HUDEP-2 (cell line): ENCODE data around the gene PRKACA.
A peak's percentile ranks its signal among the peaks of the same experiment; 100 is the strongest.

ENCODE experiments used
- DNase-seq, 76 experiments: peaks; one replicate each; lab custom pipeline; 2025; ENCODE audit not compliant: unreplicated experiment in 76 of 76; lab: John Stamatoyannopoulos, UW

PRKACA gene

DNA sequence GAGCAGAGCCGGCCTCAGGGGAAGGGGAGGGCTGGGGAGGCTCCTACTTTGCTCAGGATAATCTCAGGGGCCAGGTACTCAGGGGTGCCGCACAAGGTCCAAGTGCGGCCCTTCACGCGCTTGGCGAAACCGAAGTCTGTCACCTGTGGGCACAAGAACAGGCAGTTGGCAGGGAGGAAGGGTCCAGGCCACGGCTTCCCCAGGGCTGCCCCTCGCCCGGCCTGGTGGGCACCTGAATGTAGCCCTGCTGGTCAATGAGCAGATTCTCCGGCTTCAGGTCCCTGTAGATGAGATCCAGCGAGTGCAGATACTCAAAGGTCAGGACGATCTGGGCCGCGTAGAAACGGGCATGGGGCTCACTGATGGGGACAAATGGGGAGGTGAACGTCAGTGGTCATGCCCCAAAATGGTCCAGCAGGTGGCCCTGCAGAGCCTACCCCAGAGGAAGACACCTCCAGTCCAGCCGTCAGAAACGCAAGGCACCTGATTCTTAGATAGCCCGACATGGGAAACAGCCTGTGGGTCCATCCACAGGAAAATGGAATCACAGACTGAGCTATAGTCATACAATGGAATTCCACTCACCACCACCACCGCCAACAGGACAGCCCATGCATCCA is 19.9 kb downstream of the PRKACA start:
- DNase-seq = peak in 3 of 76 experiments; percentile 8 to 25 (median 11)

DNA sequence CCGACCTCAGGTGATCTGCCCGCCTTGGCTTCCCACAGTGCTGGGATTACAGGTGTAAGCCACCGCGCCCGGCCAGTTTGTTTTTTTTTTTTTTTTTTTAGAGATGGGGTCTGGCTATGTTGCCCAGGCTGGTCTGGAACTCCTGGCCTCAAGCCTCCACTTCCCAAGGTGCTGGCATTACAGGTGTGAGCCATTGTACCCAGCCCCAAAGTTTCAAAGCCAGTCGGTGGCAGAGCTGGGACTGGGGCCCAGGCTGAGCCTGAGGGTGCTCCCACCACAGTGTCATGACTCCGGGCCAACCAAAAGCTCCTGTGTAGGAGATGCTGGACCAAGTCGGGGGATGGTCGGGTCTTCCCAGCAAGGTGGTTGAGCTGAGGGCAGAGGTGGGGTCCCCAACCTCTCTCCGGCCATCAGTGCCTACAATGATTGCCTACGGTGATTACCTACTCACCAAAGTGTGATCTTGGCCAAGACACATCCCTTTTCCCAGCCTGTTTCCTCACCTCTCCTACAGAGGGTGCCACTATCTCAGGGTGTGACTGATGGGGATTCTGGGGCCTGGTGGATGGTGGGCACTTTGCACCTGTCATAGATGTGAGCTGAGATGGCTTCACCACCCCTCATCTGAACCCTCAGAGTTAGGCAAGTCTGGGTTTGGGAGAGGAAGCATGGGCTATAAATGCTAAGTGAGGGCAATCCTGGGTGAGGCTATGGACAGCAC is 21.1 kb downstream of the PRKACA start:
- no peak for DNase-seq

DNA sequence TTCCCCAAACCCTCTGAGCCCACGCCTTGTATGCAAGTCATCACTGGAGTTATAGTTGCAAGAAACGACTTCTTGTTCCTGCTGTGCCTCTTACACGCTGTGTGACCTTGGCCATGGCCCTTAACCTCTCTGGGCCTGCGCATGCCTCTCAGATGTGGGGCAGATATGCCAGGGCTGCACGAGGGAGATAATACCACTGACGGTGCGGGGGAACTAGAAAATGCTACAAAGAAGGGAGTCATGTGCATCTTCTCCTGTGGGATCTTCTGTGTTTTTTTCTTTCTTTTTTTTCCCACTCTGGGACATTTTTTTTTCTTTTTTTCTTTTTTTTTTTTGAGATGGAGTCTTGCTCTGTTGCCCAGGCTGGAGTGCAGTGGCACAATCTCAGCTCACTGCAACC is 22.7 kb downstream of the PRKACA start:
- DNase-seq = peak in 65 of 76 experiments; percentile 17 to 85 (median 55)

DNA sequence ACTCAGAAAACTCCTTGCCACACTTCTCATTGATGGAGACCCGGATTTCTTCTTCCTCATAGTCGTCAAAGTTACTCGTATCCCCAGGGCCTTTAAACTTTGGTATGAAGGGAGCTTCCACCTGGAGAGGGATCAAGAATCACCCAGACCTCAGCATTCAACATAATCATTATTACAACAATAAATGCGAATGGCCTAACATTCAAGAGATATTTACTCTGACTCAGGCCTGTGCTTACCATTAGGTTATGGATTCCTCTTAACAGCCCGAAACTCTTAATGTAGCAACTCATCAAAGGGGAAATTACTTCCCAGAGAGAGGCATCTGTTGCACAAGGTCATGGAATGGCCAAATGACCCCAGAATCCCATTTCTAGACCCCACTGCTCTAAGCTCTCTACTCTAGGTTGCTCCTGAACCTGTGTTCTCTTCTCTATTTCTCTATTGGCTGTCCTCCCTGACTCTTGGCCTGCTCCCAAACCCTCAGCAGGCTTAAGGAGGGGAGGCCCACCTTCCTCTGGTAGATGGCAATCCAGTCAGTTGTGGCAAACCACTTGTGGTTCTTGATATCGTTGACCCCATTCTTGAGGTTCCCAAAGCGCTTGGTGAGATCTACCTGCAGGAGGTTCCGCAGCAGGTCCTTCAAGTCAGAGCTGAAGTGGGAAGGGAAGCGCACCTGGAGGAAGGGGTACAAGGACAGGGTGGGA is 24.3 kb downstream of the PRKACA start:
- DNase-seq = peak in 12 of 76 experiments; percentile 8 to 55 (median 28)

DNA sequence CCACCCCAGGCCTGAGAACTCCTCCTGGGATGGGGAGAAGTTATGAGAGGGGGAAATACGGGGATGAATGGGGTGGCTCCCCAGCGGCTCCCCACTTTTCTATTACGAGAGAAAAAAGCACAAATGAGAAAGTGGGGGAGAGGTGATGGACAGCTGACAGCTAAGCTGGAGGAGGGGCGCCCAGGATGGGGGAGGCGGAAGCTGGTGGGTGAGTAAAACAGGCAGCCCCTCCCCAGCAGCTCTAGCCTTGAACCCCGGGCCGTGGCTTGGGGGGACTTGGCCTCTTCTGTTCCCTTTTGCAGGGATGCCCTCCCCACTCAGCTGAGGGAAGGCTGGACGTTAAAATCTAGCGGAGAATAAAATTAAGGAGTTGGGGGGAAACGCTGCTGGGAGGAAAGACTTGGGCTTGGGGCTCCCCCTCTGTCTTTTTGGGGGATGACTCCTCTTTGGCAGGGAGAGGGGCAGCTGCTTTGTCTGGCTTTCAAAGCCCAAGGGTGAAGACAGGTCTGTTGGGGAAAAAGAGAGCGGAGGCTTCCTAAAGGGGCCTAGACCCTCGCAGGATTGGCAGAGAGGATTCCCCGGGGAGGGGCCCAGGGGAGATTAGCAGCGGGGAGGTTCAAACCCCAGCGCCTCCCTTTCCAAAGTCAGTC is 25.6 kb downstream of the PRKACA start:
- peak in 12 of 76 experiments; percentile 28 to 83 (median 53) for DNase-seq

DNA sequence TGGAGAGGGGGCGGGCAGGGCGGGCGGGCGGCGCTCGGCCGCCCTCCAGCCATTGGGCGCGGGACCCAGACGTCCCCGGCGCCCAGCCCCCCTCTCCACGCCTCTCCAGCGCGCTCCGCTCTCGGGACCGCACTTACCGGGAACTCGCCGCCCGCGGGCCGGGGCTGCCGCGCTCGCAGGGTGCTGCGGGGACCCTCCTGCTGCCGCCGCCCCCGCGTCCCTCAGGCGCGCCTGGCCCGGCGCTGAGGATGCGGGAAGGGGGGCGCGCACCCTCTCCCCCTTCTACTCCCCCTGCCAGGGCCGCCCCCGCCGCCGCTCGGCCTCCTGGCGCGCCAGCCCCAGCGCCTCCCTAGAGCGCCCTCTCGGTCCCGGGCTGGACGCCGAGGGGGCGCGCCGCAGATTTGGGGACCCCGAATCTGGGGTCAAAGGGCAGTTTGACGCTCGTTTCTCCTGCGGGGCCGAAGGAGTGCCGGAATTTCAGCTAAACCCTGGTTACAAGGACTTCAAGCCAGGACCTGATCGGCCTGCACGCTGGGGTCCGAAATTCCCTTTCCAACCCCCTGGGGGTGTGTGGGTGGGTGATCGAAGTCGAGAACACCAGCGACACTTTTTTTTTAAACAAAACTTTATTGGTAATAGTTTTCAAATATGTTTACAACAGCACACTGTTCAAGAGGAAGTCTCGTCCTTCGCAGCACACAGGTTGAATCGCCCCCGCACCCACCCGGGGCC is 26.3 kb downstream of the PRKACA start:
- peak in 71 of 76 experiments; percentile 66 to 98 (median 87) for DNase-seq

DNA sequence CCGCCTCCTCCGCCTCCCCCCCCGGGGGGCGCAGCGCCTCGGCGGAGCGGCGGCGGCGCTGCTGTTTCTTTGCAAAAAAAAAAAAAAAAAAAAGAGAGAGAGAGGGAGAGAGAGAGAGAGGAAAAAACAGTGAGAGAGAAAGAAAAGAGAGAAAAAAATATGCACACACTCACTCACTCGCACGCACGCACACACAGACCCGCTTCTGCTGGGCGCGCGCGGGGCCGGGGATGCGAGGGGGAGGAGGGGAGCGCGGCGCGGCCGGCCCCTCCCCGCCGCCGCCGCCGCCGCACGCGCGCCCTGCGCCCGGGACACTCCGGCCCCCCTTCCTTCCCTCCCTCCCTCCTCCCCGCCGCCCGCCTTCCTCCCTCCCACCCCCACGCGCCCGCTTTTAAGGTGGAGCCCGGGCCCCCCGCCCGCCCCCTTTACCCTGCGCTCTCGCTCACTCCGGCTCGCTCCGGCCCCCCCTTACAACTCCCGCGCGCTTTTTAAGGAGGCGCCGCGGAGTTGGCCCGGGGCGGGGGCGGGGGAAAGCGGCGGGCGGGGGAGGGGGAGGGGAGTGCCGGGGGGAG is 27.0 kb downstream of the PRKACA start, which contains the start of gene SAMD1:
Gene SAMD1, minus strand, starts transcription at position 243 of the 572 bp plus-strand sequence.
- DNase-seq = peak in 67 of 76 experiments; percentile 63 to 96 (median 89)

DNA sequence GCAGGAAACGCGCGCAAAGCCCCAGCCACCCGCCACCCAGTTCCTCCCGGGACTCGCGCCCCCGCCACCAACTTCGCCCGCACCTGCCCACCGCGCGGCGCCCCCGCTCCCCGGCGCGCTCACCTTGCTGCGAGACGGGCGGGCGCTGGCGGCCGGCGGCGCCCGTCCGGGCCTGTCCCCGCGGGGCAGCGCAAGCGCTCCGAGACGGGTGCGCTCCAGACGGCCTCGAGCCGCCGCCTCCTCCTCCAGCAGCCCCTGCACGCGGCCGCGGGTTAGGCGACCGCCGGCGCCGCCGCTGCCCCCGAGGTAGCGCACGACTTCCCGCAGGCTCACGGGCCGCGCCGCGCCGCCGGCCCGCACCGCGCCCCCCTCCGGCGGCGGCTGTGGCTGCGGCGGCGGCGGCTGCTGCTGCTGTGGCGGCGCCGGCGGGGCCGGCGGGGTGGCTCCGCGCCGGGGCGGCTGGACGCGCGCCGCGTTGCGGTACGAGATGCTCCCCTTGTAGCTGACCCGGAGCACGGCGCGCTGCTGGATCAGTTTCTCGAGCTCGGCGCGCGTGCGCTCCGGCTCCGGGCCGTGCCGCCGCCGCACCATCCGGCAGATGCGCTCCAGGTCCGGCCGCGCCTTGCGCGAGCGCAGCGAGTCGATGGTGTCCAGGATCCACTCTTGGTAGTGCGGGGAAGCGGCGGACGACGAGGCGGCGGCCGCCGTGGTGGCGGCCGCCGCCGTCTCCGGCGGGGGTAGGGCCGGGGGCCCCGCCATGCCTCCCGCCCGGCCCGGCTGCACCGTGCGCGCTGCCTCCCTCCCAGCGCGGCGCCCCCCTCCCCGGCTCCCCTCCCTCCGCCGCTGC is 27.7 kb downstream of the PRKACA start:
- DNase-seq = peak in 43 of 76 experiments; percentile 16 to 59 (median 35)

DNA sequence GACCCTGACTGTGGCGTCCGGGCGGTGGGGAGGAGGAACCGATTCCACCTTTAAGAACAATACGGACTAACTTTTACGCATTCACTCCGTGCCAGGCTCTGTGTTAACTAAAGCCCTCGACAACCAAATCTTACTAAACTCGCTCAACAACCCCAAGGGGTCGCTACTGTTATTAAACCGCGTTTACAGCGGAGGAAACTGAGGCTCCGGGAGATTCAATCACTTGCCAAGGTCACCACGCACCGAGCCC is 28.2 kb downstream of the PRKACA start:
- no peak for DNase-seq

DNA sequence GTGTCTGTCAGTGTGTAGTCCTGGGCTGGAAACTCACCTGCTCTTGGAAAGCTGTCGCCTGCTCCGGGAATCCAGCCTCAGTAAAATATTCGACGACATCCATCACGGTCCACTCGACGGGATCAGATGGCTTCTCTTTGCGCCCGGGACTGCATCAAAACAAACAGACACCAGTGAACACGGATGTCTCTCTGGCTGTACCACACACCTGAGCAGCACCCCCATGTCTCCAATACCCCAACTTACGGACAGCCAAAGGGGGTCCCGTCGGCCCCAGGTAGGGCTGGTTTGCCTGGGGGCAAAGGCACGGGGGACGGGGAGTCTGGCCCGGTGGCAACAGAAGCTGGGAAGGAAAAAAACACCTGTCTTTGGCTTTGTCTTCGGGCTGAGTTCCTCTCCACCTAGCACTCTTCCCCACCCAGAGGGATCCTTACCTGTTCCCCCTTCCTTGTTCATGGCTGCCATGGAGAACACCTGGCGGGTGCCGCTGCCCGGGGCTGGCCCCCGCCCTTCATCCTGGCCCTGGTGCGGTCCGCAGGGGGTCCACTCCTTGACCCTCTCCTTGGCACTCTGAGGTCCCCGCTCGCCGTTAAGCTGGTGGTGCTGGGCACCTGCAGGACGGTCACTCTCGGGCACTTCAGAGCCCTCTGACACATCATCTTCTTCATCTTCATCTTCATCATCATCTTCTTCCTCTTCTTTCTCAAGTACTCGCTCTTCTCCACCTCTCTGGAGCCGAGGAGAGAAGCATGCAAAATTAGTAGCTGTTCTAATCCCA is 28.7 kb downstream of the PRKACA start:
- no peak for DNase-seq

DNA sequence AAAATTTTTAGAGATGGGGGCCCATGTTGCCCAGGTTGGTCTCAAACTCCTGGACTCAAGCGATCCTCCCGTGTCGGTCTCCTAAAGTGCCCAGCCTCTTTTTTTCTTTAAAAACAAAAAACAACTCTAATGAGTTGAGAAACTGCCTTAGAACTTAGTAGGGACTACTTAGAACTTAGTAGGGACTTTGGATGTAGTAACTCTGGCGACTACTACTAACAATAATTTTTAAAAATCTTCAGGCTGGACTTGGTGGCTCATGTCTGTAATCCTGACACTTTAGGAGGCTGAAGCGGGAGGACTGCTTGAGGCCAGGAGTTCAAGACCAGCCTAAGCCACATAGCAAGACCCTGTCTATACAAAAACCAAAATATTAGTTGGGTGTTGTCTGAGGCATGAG is 31.5 kb downstream of the PRKACA start:
- no peak for DNase-seq

DNA sequence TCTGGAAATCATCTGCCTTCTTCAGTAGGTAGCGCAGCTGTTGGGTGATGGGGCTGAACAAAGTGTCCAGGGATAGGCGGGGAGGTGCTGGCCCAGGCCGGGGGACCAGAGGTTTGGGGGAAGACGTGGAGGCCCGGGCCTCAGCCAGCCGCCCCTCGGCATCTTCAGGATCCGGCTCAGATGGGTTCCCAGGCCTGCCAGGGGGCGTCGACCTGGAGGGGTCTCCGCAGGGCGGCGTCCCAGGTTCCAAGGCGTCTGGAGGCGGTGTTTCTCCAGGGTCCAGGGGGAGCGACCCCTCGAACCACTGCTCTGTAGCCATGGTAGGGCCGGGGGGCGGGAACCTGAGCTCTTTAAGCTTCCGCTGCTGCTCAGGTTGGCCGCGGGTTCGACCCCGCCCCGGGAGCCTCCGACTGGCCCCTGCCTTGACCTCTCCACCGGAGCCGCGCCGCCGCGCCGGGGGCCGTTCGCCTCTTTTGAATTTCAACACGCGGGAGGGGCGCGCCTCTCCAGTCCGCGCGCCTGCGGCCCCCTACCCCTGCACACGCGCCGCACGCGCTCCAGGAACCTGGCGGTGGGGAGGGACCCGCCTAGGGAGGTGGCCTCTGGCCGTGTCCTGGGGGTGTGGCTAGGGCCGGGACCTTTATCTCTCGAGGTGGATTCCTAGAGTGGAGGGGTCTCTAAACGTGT is 32.1 kb downstream of the PRKACA start, which contains the start of gene C19orf67:
Gene C19orf67, minus strand, starts transcription at position 475 of the 687 bp plus-strand sequence. Its CDS starts 156 bp downstream, at position 319.
- DNase-seq = no peak

DNA sequence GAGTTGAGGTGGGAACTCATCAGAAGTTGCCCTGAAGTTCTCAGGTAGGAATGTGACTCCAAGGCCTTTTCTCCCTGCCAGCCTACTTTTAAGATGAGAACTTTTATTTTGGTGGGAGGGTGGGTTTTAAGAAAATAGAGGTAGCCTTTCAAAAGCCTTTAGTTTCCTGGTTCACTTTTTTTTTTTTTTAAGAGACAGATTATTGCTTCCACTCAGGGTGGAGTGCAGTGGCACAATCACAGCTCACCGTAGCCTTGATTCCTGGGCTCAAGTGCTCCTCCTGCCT is 34.9 kb downstream of the PRKACA start:
- no peak for DNase-seq

DNA sequence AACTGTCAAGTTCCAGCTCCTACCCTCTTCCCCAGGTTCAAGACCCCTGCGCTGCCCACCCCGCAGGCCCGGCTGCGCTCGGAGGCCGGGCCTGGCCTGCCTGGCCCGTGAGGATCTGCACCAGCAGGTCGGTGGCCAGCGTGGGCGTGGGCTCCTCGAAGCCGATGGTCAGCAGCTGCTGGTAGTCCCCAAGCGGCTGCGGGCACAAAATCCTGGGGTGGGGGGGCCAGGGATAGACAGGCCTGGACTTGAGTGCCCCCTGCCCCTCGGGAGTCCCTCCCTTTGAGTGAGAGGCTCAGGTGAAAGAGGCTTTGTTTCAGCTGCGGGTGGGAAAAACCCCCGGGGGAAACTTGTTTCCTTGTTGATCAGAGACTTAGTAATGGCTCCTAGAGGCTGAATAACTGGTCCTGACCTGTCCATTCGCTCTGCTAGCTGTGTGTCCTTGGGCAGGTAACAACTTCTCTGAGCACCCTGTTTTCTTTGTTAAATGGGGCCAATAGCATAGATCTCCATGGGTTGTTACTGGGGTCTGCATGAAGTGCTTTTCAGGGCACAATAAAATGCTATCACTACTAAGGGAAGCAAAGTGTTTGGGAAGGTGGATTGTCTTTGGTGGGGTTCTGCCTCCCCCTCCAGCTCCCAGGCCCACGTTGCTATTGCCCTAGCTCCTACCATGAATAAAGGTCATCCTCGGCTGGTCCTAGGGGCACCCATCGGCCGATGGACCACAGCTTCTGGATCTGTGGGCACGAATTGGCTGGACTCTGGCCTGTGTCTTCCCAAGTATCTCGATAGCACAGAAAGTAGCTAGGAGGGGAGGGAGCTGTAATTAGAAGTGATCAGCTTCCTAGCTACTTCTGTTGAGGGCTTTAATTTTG is 35.5 kb downstream of the PRKACA start:
- DNase-seq = no peak

DNA sequence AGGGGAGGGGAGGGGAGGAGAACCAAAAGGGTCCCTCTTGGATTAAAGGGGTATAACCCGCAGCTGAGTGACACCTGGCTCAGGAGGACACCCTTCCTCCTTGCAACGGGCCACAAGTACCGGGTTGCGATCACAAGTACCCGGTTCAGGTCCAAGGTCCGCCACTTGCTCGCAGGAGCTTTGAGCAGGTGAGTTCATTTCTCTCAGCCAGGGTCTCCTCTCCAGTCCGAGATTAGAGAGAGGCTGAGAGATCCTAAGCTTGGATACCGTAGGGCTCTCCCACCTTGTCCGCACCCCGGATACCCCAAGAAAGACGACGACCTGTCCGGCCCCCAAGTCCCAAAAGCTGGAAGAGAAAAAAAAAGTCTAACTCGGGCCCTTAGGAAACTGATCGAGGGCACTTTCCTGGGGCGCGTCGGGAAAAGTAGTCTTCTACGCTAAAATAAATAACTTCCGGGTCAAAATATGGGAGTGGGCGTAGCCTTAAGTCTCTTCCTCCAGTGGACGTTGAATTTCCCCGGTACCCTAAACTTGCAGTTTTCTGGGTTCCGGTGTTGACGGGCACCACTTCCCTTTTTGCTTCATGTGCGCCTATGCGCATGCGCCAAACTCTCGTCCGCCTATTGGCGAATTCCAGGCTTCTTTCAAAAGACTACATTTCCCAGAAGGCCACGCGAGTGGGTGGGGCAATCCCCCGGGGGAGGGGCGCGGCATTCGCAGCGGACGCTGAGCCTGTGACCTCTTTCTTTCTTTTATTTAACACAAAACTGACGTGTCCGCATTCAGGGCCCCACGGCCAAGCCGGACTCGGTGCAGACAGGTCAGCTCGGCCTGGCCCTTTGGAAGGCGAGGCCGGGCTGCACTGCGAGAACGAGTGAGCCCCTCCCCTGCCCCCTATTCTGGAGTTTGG is 36.4 kb downstream of the PRKACA start:
- DNase-seq = peak in 75 of 76 experiments; percentile 70 to 100 (median 99)

DNA sequence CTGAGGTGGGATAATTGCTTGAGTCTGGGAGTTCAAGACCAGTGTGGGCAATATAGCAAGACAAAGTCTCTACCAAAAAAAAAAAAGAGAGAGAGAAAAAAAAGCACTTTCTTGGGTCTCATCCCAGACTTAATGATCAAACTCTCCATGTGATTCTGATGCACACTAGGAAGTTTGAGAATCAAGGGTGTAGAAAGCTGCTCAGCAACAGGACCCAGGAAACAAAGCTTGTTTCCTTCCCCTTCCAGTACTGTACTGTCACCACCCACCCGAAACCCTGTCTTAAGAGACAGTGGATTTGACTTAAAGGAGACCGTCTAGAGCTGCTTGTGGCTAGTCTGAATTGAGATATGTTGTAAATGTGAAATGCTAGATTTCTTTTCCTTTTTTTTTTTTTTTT is 39.2 kb downstream of the PRKACA start:
- DNase-seq = no peak
